ENCODE results near the gene PRR30.

The PRR30 gene

DNA sequence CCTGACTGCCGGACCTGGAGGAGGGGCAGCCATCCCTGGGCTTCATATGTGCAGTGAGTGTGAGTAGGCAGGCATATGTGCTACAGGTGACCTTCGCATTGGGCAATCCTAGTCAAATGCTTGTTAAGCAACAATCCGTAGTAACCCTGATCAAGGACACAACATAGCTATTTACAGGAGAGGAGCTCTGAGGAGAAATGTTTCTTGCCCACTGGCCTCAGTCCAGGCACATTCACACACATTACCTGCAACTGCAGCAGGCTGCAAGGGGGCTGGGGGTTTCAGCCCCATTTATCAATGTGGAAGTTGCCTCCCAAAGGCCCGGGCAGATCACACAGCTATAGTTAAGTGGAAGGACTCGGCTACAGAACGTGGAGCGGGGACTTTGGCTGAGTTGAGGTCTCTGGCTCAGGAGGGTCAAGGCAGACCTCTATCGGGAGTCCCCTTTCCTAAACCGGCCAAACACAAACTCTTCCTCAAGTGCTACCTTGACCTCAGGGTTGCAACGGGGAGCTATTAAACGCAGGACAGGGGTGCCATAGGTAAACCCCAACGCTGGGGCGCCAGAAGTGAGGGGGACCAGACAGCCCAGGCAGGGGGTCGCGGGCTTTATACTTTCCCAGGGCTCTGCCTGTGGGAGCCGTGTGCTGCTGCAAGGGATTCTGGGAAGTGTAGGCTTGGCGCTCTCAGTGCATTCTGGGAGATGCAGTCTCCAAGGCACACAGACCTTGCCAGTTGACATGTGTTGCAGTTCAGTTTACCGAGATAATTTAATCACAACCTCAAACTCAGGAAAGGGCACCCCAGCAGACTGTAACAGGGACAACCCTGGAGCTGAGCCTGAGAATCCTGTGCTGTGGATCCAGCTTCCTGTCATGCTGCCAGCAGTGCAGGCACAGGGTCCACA is 43.2 kb downstream of the PRR30 start:
- no peak for DNase-seq

DNA sequence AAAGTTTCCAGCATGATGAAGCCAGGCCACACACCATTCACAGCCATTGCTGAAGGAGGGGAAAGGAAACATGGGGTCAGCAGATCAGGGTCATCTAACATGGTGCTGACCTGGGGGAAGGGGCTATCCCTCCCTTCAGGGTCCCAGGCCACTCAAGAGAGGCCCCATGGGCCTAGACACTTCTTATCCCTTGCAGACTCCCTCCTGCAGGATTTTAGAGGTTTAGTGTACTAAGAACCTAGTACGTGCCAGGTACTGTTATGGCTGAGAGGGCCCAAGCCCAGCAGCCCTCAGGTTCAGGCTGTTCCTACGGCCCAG is 43.8 kb downstream of the PRR30 start:
- DNase-seq, result no peak

- no peak for DNase-seq
Measured at GRCh38 chr2:27094353-27094984, 44.7 kb downstream of the PRR30 start.

GRCh38 chr2:27093430-27094352 is 45.5 kb downstream of the PRR30 start:
- DNase-seq, result no peak

DNA sequence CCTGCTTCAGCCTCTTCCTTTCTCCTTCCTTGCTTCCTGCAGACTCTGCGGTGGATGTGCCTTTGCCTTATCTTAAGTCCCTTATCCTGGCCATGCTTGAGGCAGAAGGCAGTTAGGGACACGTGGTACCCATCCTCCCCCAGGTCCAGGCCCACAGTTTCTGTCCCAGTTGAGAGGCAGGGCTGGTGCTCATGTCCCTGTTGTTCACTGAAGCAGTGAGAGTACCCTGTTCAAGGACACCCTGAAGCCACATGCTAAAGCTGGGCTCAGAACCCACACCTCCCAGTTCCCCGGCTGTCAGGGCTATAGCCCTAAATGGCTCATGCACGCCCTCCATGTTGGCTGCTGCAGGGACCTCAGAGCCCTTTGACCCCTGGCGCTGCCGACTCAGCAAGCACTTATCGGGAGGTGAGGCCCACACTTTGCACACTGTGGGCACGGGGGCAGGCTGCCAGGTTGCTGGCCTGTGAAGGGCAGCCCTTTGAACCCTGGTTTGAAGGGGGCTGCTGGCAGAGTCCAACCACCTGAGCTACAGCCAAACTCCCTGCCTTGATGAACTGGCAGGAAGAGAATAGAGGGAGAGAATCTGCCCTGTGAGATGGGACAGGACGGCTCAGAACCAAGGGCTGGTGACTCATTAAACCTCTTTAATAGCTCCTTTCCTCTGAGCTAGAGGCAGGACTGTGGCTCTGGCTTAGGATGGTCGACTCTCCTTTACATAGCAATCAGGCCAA is 46.3 kb downstream of the PRR30 start:
- no peak for DNase-seq

GRCh38 chr2:27091746-27092695 is 47.2 kb downstream of the PRR30 start:
- no peak for DNase-seq

DNA sequence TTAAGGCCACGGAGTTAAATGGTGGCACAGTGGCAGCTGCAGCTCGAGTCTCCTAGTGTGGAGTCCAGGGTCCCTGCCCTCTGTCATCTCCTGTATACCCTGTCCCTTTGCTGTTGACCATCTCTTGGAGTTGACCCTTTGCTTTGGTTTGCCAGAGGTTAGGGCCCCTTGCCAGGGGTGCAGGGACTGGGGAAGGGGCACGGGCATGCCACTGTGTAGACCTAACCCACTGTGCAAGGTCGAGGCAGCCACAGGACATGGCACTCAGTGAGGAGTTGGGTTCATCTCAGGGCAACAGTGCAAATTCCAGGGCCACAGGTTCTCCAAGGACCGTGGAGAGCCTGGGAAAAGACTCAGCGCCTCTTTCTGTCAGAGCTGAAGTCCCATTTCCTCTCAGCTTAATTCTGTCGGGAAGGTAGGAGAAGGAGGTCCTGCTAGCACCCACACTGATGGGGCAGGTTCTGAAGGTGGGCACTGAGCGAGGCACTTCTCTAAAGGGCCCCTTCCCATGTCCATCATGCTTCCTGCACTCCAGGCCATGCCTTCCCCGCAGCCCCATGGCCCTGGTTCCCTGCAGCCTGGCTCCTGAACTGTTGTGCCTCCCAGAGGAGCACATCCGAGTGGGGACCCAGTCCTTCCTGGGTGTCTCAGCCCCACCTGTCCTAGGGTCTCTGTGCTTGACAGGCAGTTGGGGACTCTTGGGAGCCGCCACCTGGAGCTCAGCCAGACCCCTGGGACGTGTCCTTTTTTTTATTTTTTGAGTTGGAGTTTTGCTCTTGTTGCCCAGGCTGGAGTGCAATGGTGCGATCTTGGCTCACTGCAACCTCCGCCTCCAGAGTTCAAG is 49.9 kb downstream of the PRR30 start:
- no peak for DNase-seq

DNA sequence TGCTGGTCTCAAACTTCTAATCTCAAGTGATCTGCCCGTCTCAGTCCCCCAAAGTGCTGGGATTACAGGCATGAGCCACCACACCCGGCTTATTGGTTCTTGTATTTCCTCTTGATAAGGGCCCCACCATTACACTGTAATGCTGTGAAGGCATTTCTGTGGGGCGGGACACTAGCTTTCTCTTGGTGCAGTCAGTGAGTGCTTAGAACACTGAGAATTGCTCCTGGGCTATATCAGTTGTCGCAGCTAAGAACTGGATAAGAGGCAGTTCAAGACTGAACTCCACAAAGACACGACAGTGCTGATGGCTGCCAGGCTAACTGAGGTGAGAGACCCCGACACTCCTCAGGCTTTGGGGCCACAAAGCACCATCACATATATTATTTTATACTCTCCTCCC is 50.6 kb downstream of the PRR30 start:
- DNase-seq, result no peak

DNA sequence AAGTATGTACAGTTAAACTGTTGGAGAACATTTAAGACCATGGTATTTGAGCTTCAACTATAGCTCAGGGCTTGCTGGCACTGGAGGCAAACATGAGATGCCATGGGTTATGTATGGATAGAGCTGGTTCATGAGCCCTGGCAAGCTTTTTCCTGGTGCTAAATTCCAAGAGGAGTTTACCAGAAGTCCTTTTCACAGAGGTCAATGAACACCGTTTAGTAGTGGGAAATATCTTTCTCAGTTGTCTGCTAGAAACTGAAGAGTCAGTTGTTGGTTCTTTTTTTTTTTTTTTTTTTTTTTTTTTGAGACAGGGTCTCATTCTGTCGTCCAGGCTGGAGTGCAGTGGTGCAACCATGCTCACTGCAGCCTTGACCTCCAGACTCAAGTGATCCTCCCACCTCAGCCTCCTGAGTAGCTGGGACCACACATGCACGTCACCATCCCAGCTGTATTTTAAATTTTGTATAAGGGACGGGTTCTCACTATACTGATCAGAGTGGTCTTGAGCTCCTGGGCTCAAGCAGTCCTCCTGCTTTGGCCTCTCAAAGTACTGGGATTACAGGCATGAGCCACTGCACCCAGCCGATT is 51.3 kb downstream of the PRR30 start:
- no peak for DNase-seq

Data from AML-193 (cell line).